ENCODE measurements around the gene DENND4C. TPM values are rescaled to one million over a fixed set of nuclear protein-coding genes. Genes with fewer than 3 reads are reported as not detected.

Gene DENND4C
- total RNA-seq, 1 experiment from 2014 or later, result 22.6 TPM

GRCh38 chr9:19200229-19200628, 30.3 kb upstream of the DENND4C start:
- Mint-ChIP-seq H3K4me3 (no peak overlapping the region), H3K4me1 (peaks cover 6% of the 10 kb centered on the region), H3K36me3 (no peaks in the 10 kb centered on the region), H3K27ac (no peak overlapping the region), H3K9me3 (no peaks in the 10 kb centered on the region), H3K27me3 (ENCODE audit: low read depth) (peaks cover 4% of the 10 kb centered on the region; the same call in 1 of the 2 replicates)
- DNase-seq (ENCODE audit: low spot score) (no peak), ATAC-seq (no peak)
- ChIA-PET POLR2A (no interaction called here), CTCF (no interaction called here)
- TF ChIP-seq KAT7 (CRISPR knock-in tag; IDR thresholded peaks at IDR 0.05; ENCODE audit: borderline replicate concordance), result no peak
- no peak for TF ChIP-seq PREB (CRISPR knock-in tag; IDR thresholded peaks at IDR 0.05; ENCODE audit: borderline replicate concordance)
- TF ChIP-seq ZNF138 (CRISPR knock-in tag; conservative IDR thresholded peaks at IDR 0.05), result no peak
- TF ChIP-seq HMGA2 (CRISPR knock-in tag; IDR thresholded peaks at IDR 0.05), result no peak
- TF ChIP-seq ZNF219 (CRISPR knock-in tag; IDR thresholded peaks at IDR 0.05; ENCODE audit: borderline replicate concordance), result no peak
- TF ChIP-seq CDX4 (CRISPR knock-in tag; IDR thresholded peaks at IDR 0.05; ENCODE audit: borderline replicate concordance), result no peak
- TF ChIP-seq SOX15 (CRISPR knock-in tag; IDR thresholded peaks at IDR 0.05), result no peak
- TF ChIP-seq SMAD3 (CRISPR knock-in tag; IDR thresholded peaks at IDR 0.05; ENCODE audit: borderline replicate concordance), result no peak
- no peak for TF ChIP-seq ELF4 (CRISPR knock-in tag; IDR thresholded peaks at IDR 0.05; ENCODE audit: low read depth)
- no peak for TF ChIP-seq ZNF671 (CRISPR knock-in tag; IDR thresholded peaks at IDR 0.05)
- TF ChIP-seq SMAD4 (CRISPR knock-in tag; IDR thresholded peaks at IDR 0.05), result no peak
- no peak for TF ChIP-seq ZSCAN18 (CRISPR knock-in tag; IDR thresholded peaks at IDR 0.05)
- no peak for TF ChIP-seq CREB1 (CRISPR knock-in tag; IDR thresholded peaks at IDR 0.05)
- TF ChIP-seq MAX (CRISPR knock-in tag; IDR thresholded peaks at IDR 0.05), result no peak
- no peak for TF ChIP-seq ZNF317 (CRISPR knock-in tag; IDR thresholded peaks at IDR 0.05; ENCODE audit: borderline replicate concordance, low read depth)

- H3K9me3 Mint-ChIP-seq, result no peaks in the 10 kb centered on the region
- ChIA-PET POLR2A (interaction anchor here (1.4 kb wide), 1 partner anchor 28 kb away, joined by 3 read pairs; the partner anchor contains the start of gene DENND4C), CTCF (interaction anchor here (0.7 to 2.0 kb wide), 5 partner anchors 12 to 263 kb away, joined by 3 to 6 read pairs (median 4); no protein-coding TSS in a partner anchor)
- no peaks in the 10 kb centered on the region for H3K36me3 Mint-ChIP-seq
- ATAC-seq (peak; percentile 74), DNase-seq (ENCODE audit: low spot score) (no peak)
- H3K4me3 Mint-ChIP-seq, result no peak overlapping the region
- peaks cover 4% of the 10 kb centered on the region; the same call in 1 of the 2 replicates for H3K27me3 Mint-ChIP-seq (ENCODE audit: low read depth)
- H3K27ac Mint-ChIP-seq, result no peak overlapping the region; the same call in 1 of the 2 replicates
- H3K4me1 Mint-ChIP-seq, result peaks cover 6% of the 10 kb centered on the region
- TF ChIP-seq NFE2L1 (CRISPR knock-in tag; IDR thresholded peaks at IDR 0.05) (no peak), GABPB1 (CRISPR knock-in tag; IDR thresholded peaks at IDR 0.05) (no peak), ZMAT4 (CRISPR knock-in tag; IDR thresholded peaks at IDR 0.05) (no peak), CREM (CRISPR knock-in tag; IDR thresholded peaks at IDR 0.05) (no peak), ZNF532 (CRISPR knock-in tag; IDR thresholded peaks at IDR 0.05; ENCODE audit: borderline replicate concordance) (no peak), JUN (CRISPR knock-in tag; IDR thresholded peaks at IDR 0.05) (no peak)
Measured at GRCh38 chr9:19201899-19202891, 28.3 kb upstream of the DENND4C start.

Measured in WTC11 (cell line).